Measurements from ENCODE around the gene IL1RAPL1. TPM values are rescaled to one million over a fixed set of nuclear protein-coding genes. Genes with fewer than 3 reads are reported as not detected.

The IL1RAPL1 gene
- total RNA-seq, 3 donors from 2014 or later = 0.34 to 0.79 TPM; not detected in 1

DNA sequence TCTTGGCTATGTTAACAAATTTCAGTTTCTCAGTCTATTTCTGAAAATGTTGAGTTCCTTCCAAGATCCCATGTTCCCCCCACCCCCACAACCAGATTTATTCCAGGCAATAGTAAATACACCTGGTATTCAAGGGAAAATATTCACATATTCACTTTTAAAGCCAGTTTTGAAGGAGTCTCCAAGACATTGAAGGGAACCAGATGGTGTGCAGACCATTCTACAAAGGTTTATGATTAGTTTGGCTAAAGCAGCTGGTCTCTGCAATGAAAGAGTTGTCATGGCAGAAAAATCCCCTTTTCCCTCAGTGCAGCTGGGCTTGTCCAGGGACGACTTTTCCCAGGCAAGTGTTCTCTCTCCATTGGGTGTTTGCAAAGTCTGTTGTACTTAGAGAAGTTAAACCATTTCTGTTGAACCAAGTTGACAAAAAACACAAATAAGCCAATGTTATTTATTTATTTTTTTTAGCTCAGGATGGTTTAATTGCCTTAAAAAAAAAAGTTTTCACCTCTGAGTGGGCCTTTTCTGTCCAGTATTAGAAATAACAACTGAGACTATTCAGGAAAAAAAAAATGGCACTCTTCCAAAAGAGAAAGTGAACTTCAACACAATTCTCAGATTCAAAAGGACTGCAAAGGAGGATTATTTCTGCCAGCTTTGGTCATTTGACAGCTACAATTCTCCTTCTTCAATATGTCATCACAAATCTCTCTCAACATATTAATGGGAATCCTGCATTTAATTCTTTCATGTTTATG, 410.6 kb downstream of the IL1RAPL1 start:
- Histone ChIP-seq H3K36me3 (ENCODE audit: low read depth) (no peaks in the 10 kb centered on the region), H3K4me1 (ENCODE audit: low read depth) (no peaks in the 10 kb centered on the region), H3K9me3 (no peaks in the 10 kb centered on the region), H3K4me3 (no peak overlapping the region)
- DNase-seq (no peak), ATAC-seq (no peak)
- no peak for TF ChIP-seq CTCF (IDR thresholded peaks at IDR 0.05)
- intact Hi-C loops (cut with DNase I, micrococcal nuclease) = no loop called here

GRCh38 chrX:28998609-28999135, 411.4 kb downstream of the IL1RAPL1 start:
- no peaks in the 10 kb centered on the region for H3K36me3 ChIP-seq (ENCODE audit: low read depth)
- no peaks in the 10 kb centered on the region for H3K9me3 ChIP-seq
- no peaks in the 10 kb centered on the region for H3K4me1 ChIP-seq (ENCODE audit: low read depth)
- no peak for DNase-seq
- intact Hi-C loops (cut with DNase I, micrococcal nuclease) = no loop called here
- no peak overlapping the region for H3K4me3 ChIP-seq
- ATAC-seq = no peak
- no peak for TF ChIP-seq CTCF (IDR thresholded peaks at IDR 0.05)

DNA sequence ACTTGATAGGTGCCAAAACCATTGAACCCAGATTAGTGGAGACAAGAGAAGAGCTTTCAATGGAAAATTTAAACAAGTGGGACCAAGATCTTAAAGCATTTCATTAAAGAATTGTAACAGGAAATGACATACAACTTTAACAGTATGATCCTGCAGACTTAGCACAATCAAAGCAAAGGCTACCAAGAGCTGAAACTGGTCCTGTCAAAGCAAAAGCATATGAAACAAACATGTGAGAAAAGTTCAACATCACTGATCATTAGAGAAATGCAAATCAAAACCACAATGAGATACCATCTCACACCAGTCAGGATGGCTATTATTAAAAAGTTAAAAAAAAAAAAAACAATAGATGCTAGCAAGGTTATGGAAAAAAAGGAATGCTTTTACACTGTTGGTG, 425.6 kb downstream of the IL1RAPL1 start:
- DNase-seq (no peak), ATAC-seq (no peak)
- Histone ChIP-seq H3K9me3 (no peaks in the 10 kb centered on the region), H3K4me1 (ENCODE audit: low read depth) (no peaks in the 10 kb centered on the region), H3K4me3 (no peak overlapping the region), H3K36me3 (ENCODE audit: low read depth) (no peaks in the 10 kb centered on the region)
- intact Hi-C loops (cut with DNase I, micrococcal nuclease) = no loop called here
- TF ChIP-seq CTCF (IDR thresholded peaks at IDR 0.05) = no peak

DNA sequence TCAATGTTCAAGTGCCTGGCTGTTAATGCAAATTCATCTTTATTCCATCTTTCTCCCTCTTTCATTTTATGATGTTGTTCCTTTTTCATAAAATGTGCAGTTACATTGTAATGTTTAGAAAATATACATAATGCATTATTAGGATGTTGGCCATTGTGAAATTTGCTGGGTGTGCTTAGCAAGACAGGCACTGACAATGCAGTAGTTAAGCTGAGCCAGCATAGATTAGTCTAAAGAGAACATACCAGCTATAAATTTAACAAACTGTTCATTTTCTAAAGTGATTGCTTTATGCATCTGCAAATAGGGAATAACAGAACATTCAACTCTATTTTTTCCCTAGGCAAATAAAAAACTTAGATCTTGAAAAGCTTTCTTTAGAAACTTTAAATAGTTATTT, 436.0 kb downstream of the IL1RAPL1 start:
- no peak overlapping the region for H3K4me3 ChIP-seq
- H3K36me3 ChIP-seq (ENCODE audit: low read depth) = no peaks in the 10 kb centered on the region
- ATAC-seq (no peak), DNase-seq (no peak)
- no peak for TF ChIP-seq CTCF (IDR thresholded peaks at IDR 0.05)
- intact Hi-C loops (cut with DNase I, micrococcal nuclease) = no loop called here
- H3K4me1 ChIP-seq (ENCODE audit: low read depth) = no peaks in the 10 kb centered on the region
- no peaks in the 10 kb centered on the region for H3K9me3 ChIP-seq

- no peaks in the 10 kb centered on the region for H3K36me3 ChIP-seq (ENCODE audit: low read depth)
- no peak for DNase-seq
- no peaks in the 10 kb centered on the region for H3K4me1 ChIP-seq (ENCODE audit: low read depth)
- ATAC-seq = no peak
- H3K9me3 ChIP-seq = no peaks in the 10 kb centered on the region
- H3K4me3 ChIP-seq = no peak overlapping the region
- intact Hi-C loops (cut with DNase I, micrococcal nuclease) = no loop called here
- no peak for TF ChIP-seq CTCF (IDR thresholded peaks at IDR 0.05)
These were observed 437.6 kb downstream of the IL1RAPL1 start for GRCh38 chrX:29024871-29025270.

Data from mucosa of descending colon (tissue), 3 donors.